ENCODE data around the gene PARK7.

GRCh38 chr1:7943251-7943650 lies 18.3 kb upstream of the PARK7 start:
- no peak for TF ChIP-seq GATA3 (IDR thresholded peaks at IDR 0.05; ENCODE audit: low read depth, low read length)
- no peak for TF ChIP-seq GATA2 (IDR thresholded peaks at IDR 0.05; ENCODE audit: low read depth, low read length)
